ENCODE data around the gene XYLT1. TPM values are rescaled to one million over a fixed set of nuclear protein-coding genes. Genes with fewer than 3 reads are reported as not detected.

The XYLT1 gene
- total RNA-seq, 3 donors from 2014 or later = 1.9 to 3.1 (median 2.3) TPM

DNA sequence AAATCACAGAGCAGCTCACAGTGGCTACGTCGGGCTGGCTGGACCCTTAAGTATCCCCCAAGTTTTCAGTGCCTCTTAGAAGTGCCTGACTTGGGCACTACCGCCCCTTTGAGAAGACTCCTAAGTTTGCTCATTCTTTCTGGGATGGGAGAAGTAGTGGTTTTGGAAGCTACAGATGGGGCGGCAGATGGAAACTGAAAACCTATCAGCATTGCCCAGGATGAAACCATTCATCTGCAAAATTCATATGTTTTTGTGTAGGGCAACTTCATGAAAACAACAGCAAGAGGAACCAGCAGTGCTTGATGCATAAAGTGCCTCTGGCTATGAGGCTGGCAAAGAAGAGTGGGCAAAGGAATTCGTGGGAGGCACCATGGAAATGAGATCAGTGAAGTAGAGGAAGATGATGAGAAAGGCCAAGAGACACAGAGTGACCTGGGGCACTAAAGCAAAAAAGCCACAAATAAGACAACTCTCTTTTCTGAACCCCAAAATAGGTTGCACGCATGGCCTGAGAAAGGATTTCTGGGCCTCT is 277.1 kb downstream of the XYLT1 start:
- ATAC-seq (no peak), DNase-seq (no peak)
- Mint-ChIP-seq H3K36me3 (ENCODE audit: insufficient read depth) (peaks cover 39% of the 10 kb centered on the region), H3K4me3 (no peak overlapping the region), H3K27me3 (ENCODE audit: low read depth) (no peaks in the 10 kb centered on the region), H3K4me1 (ENCODE audit: low read depth) (no peaks in the 10 kb centered on the region), H3K9me3 (no peaks in the 10 kb centered on the region)

DNA sequence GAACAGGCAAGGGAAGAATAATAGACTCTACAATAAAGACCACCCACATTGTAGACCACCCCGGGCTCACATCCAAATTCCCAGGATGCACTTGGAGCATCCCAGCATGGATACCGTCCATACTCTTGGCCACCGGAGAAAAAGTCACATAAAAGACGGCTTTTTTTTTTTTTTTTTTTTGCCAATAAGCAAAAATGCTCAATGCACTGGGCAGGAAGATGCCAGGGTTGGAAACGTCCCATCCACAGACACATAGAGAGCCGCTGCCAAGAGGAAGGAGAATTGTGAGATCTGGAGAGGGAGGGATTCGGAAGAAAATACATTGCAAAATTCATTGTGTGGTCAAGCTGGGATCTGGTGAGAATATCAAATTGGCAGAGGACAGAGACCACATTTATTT is 286.7 kb downstream of the XYLT1 start:
- no peak for ATAC-seq
- Mint-ChIP-seq H3K4me3 (no peak overlapping the region), H3K27me3 (ENCODE audit: low read depth) (no peaks in the 10 kb centered on the region)

DNA sequence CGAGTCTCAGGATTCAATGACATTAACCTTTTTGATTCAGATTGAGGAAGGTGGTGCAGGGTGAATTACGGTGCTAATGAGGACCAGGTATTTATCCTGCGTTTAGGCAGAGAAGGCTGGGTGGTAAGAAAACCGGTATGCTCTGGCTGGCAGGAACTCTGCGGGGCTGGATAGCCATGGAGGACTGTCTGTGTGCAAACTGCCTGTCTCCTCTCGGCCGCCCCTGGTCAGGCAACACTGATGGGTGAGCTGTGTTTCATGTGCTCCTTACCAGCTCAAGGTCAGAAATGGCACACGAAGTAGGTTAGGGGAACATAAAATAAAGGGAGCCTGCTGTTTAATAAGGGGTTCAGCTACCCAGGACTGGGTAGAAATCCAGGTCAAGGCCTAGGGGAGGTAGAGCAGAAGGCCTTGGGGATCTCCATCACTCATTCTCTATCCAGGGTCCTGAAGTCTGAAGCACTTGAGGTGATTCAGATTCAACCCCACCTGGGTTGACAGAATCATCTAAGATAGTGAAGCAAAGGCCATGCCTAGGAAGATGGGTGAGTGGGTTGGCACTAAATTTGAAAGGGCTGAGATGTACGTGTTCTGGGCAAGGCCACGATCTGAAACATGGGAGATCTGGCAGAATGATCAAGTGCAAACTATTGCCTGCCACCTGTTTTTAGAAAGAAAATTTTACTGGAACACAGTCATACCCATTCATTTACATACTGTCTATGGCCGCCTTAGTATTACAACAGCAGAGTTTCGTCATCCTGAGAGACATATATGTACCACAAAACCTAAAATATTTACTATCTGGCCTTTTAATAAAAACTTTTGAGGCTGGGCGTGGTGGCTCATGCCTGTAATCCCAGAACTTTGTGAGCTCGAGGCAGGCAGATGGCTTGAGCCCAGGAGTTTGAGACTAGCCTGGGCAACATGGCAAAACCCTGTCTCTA is 292.5 kb downstream of the XYLT1 start:
- no peak for DNase-seq
- Mint-ChIP-seq H3K9me3 (no peaks in the 10 kb centered on the region), H3K4me1 (ENCODE audit: low read depth) (peaks cover 5% of the 10 kb centered on the region), H3K27me3 (ENCODE audit: low read depth) (no peaks in the 10 kb centered on the region), H3K4me3 (no peak overlapping the region), H3K36me3 (ENCODE audit: insufficient read depth) (peaks cover 24% of the 10 kb centered on the region)
- no peak for ATAC-seq

More for the DNA sequence above, 286.7 kb downstream of the XYLT1 start:
- H3K36me3 Mint-ChIP-seq (ENCODE audit: insufficient read depth) = peaks cover 36% of the 10 kb centered on the region
- no peaks in the 10 kb centered on the region for H3K9me3 Mint-ChIP-seq
- no peak for DNase-seq
- H3K4me1 Mint-ChIP-seq (ENCODE audit: low read depth) = no peaks in the 10 kb centered on the region

DNA sequence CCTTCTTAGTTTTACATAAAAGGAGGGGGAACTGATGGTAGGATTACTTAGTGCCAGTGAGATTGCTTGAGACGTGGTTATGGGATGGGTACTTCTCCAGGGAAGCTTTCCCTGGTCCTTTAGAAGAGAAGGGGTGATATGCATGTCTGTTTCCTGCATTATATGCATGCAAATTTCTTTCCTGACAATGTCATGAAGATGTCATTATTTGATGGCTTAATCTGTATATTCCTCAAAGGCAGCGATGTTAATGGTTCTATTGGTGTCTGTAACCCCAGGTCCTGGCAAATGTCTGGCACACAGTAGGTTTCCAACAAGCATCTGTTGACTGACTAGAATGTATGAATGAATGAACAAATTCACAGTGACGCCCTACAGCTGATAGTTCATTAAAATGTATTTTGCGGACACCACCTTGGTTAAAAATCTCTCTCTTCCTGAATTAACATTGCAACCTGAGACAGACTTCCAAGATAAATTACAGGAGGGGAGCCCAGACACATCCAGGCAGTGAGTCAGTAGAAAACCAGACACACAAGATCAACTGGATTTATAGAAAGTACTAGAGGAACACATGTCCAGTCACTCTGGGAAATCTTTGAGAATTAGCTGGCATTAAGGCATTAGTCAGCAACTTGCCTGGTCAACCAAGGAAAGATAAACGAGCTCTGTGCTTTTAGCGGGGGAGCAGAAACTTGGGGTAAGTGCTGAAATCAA is 293.4 kb downstream of the XYLT1 start:
- H3K36me3 Mint-ChIP-seq (ENCODE audit: insufficient read depth) = peaks cover 27% of the 10 kb centered on the region
- no peaks in the 10 kb centered on the region for H3K9me3 Mint-ChIP-seq
- H3K27me3 Mint-ChIP-seq (ENCODE audit: low read depth) = no peaks in the 10 kb centered on the region
- H3K4me1 Mint-ChIP-seq (ENCODE audit: low read depth) = peaks cover 8% of the 10 kb centered on the region
- no peak for DNase-seq
- no peak overlapping the region for H3K4me3 Mint-ChIP-seq
- ATAC-seq = no peak

DNA sequence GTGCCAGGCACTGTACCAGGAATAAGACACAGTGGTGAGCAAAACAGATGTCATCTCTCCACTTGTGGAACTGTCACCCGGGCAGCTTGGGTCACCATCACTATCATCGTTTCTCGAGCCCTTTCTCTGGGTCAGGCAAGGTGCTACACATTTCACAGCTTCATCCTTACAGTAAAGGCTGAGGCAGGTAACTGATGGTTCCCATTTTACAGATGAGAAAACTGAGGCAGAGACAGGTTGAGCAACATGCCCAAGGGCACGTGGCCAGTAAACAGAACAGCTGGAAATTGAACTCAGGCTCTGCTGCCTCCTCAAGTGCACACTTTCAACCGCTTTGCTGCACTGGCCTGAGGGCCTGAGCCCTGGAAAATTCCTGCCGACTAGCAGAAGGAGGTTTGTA is 294.6 kb downstream of the XYLT1 start:
- H3K4me1 Mint-ChIP-seq (ENCODE audit: low read depth) = peaks cover 10% of the 10 kb centered on the region
- no peaks in the 10 kb centered on the region for H3K27me3 Mint-ChIP-seq (ENCODE audit: low read depth)
- DNase-seq = no peak
- no peak overlapping the region for H3K4me3 Mint-ChIP-seq
- ATAC-seq = no peak
- H3K9me3 Mint-ChIP-seq = no peaks in the 10 kb centered on the region
- peaks cover 27% of the 10 kb centered on the region for H3K36me3 Mint-ChIP-seq (ENCODE audit: insufficient read depth)

DNA sequence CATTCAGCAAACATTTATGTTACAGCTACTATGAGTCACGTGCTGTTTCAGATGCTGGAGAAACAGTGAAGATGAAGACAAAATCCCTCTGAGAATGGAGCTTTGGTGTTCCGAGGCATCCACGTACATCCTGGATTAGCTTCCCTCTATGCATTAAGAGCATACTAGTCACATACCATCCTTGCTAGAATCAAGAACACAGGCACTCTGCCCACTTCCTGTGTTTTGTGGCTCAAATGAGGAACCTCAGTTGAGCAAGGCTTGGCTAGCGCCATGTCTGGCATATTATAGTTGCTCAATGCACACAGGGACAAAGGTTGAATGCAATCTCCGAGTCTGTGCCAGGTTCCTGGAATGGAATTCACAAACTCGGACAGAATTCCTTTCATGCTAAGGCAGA is 297.5 kb downstream of the XYLT1 start:
- ATAC-seq = no peak
- Mint-ChIP-seq H3K9me3 (no peaks in the 10 kb centered on the region), H3K4me3 (no peak overlapping the region), H3K4me1 (ENCODE audit: low read depth) (peaks cover 10% of the 10 kb centered on the region), H3K36me3 (ENCODE audit: insufficient read depth) (peaks cover 31% of the 10 kb centered on the region), H3K27me3 (ENCODE audit: low read depth) (no peaks in the 10 kb centered on the region)
- no peak for DNase-seq

DNA sequence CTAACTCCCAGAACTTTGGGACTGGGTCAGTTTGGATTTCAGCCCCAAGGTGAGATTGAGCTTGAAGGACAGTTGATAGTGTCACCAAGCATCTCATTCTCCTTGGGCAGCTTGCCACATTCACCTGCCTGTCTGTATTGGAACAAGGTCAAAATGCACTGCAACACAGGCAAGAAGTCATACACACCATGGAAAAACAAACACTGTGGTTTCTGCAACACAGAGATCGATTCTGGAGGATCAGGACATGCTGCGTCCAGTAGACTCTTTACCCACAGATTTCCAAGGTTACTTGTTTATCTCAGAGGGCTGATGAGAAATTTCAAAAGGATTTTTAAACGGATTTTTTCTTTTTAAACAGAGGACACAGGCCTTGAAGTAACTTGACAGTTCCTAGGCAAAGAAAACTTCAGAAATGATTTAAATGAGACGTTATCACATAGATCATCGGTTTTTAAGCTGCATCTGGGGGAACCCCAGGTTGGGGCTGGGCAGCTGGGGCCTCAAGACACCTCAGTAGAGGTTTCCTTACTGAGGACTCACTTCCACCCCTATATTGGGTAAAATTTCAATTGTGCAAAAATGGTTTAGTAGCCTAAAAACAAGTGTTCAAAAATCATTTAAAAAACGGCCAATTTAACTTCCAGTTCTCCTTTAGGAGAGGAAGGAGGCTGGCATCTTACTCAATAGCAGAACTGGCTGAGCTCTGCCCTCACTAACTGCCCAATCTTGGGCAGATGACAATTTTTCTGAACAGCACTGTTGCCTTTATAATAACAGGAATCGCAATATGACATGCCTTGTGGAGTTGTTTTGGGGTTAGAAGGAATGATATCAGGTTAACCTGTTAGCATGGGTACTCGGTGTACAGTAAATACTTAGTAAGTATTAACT is 299.3 kb downstream of the XYLT1 start:
- no peaks in the 10 kb centered on the region for H3K27me3 Mint-ChIP-seq (ENCODE audit: low read depth)
- peaks cover 12% of the 10 kb centered on the region for H3K4me1 Mint-ChIP-seq (ENCODE audit: low read depth)
- no peak for ATAC-seq
- peaks cover 38% of the 10 kb centered on the region for H3K36me3 Mint-ChIP-seq (ENCODE audit: insufficient read depth)
- DNase-seq = no peak
- no peak overlapping the region for H3K4me3 Mint-ChIP-seq
- H3K9me3 Mint-ChIP-seq = no peaks in the 10 kb centered on the region

DNA sequence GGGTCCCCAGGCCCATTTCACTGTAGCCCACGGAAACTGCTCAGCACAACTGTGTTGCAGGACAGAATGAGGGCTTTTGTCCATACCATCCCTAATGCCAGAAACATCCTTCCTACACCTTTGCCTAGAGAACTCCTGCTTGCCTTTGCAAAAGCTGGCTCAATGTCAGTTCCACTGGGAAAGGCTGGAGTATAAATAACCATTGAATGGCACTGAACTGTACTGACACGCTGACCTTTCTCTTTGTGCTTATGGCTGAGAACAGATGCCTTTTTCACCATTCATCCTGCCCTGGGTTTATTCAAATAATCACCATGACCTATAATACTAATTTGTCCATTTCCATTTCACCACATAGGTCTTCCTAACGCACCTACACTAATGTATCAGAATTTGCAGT is 300.3 kb downstream of the XYLT1 start:
- Mint-ChIP-seq H3K27me3 (ENCODE audit: low read depth) (no peaks in the 10 kb centered on the region), H3K4me3 (no peak overlapping the region), H3K9me3 (no peaks in the 10 kb centered on the region), H3K36me3 (ENCODE audit: insufficient read depth) (peaks cover 33% of the 10 kb centered on the region), H3K4me1 (ENCODE audit: low read depth) (peaks cover 12% of the 10 kb centered on the region)
- ATAC-seq = no peak
- no peak for DNase-seq

DNA sequence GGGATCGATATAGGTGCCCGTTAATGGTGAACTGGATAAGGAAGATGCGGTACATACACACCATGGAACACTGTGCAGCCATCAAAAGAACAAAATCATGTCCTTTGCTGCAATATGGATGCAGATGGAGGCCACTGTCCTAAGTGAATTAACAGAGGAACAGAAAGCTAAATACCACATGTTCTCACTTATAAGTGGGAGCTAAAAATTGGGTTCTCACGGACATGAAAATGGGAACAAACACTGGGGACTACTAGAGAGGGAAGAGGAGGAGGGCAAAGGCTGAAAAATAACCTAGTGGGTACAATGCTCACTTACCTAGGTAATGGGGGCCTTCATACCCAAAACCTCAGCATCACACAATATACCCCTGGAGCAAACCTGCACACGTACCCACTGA is 302.6 kb downstream of the XYLT1 start:
- H3K4me1 Mint-ChIP-seq (ENCODE audit: low read depth) = peaks cover 11% of the 10 kb centered on the region
- ATAC-seq (no peak), DNase-seq (no peak)
- H3K27me3 Mint-ChIP-seq (ENCODE audit: low read depth) = no peaks in the 10 kb centered on the region
- peaks cover 27% of the 10 kb centered on the region for H3K36me3 Mint-ChIP-seq (ENCODE audit: insufficient read depth)
- H3K4me3 Mint-ChIP-seq = no peak overlapping the region
- no peaks in the 10 kb centered on the region for H3K9me3 Mint-ChIP-seq

DNA sequence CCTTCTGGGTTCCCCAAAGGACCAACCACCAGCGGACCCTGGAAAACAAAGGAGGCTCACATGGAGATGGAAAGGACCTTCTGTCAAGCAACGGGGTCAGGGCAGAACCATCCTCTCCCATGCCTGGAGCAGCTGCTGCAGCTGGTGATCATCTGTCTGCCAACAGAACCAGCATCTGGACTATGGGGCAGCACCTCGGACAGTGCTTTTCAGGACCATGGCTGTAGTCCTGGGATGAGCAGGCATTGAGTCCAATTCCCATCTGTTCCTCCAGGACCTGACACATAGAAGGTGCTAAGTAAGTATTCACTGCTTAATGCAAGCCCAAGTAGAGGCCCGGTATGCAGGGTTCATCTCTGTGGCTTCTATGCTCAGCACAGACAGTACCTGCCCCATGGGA is 304.7 kb downstream of the XYLT1 start:
- peaks cover 7% of the 10 kb centered on the region for H3K4me1 Mint-ChIP-seq (ENCODE audit: low read depth)
- H3K4me3 Mint-ChIP-seq = no peak overlapping the region
- no peaks in the 10 kb centered on the region for H3K27me3 Mint-ChIP-seq (ENCODE audit: low read depth)
- DNase-seq (no peak), ATAC-seq (no peak)
- peaks cover 25% of the 10 kb centered on the region for H3K36me3 Mint-ChIP-seq (ENCODE audit: insufficient read depth)
- no peaks in the 10 kb centered on the region for H3K9me3 Mint-ChIP-seq

DNA sequence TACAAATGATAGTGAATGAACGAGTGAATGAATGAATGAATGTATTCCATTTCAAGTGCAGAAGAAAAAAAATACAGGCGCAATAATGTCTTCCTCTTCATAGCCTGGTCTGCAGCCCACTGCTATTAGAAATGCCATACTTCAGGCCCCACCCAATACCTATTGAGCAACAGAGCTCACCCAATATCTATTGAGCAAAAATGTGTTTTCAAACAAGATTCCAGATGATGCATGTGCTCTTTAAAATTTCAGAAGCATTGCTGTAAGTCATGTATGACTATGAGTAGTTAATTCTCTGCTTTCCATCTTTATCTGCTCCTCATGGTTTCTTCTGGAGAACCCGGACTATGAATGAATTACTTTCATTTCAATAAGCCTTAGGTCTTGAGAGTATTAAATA is 308.2 kb downstream of the XYLT1 start:
- Mint-ChIP-seq H3K4me3 (no peak overlapping the region), H3K9me3 (no peaks in the 10 kb centered on the region), H3K27me3 (ENCODE audit: low read depth) (no peaks in the 10 kb centered on the region), H3K36me3 (ENCODE audit: insufficient read depth) (peaks cover 25% of the 10 kb centered on the region), H3K4me1 (ENCODE audit: low read depth) (peaks cover 4% of the 10 kb centered on the region)
- no peak for DNase-seq
- ATAC-seq = no peak

DNA sequence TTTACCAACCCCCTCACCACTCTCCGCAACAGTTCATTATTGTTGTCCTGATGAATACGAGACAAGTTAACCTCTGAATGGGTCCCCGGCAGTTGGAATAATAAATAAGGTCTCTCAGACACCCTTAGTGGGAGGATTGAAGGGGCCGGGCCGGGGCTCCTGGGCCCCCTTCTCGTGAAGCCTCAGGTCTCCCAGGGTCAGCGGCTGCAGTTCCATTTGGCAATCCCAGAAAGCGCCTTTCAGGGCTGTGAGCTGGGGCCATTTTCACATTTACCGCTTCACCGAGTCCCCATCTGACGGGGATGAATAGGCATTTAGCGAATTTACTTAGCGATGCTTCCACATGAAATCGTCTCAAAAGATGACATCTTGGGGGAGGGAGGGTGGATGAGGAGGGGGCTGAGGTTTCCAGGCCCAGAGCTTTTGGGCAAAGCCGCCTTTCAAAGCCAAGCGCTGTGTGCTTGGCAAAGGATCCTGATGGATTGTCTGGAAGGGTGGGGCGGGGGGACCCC is 309.8 kb downstream of the XYLT1 start:
- no peaks in the 10 kb centered on the region for H3K27me3 Mint-ChIP-seq (ENCODE audit: low read depth)
- H3K36me3 Mint-ChIP-seq (ENCODE audit: insufficient read depth) = peaks cover 22% of the 10 kb centered on the region
- peaks cover 4% of the 10 kb centered on the region for H3K4me1 Mint-ChIP-seq (ENCODE audit: low read depth)
- ATAC-seq = no peak
- H3K4me3 Mint-ChIP-seq = no peak overlapping the region
- no peak for DNase-seq
- no peaks in the 10 kb centered on the region for H3K9me3 Mint-ChIP-seq

DNA sequence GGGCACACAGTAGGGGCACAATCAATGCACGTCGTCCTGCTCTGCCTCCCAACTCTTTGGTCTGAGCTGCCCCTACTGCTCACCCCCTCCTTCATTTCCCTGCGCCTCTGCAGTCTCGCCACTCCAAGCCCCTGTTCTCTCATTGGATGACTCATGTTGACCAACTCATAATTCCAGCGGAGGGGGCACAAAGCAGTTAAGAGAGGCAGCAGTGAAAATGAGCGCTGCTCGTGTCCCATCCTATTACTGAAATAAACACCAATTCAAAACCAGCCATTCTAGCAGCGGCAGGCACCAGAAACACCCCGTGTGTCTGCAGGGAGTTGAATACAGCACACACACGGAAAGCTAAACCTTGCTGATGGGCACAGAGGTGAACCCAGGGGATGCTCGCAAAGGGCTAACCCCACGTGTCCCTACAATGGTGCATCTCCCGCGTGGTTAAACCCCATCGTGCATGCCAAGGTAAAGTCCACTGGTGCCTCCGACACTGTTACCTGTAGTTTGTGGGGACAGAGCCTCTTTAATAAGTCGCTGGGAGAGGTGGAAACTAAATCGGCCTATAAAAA is 310.4 kb downstream of the XYLT1 start:
- Mint-ChIP-seq H3K36me3 (ENCODE audit: insufficient read depth) (peaks cover 20% of the 10 kb centered on the region), H3K4me1 (ENCODE audit: low read depth) (peaks cover 4% of the 10 kb centered on the region)
- no peak for ATAC-seq

More for the DNA sequence above, 310.4 kb downstream of the XYLT1 start:
- no peak for DNase-seq
- Mint-ChIP-seq H3K27me3 (ENCODE audit: low read depth) (no peaks in the 10 kb centered on the region), H3K9me3 (no peaks in the 10 kb centered on the region), H3K4me3 (no peak overlapping the region)

All from activated T-cell treated with anti-CD3 and anti-CD28 coated beads, Interleukin-2, amount 50 U/mL, for 4 hours (primary cell).